HCT116 (cell line): ENCODE measurements around the gene IFITM5.

Source experiments
- EZH2 ChIP-seq: fragments of 200-600 bp; sonication (generic); IDR thresholded peaks from 2 replicates; pipeline ENCODE4 v1.6.1; 2017; ENCODE audit warnings: antibody characterized with exemption, mixed run types
- POLR2A ChIP-seq: IDR thresholded peaks from 2 replicates; pipeline ENCODE4 v1.7.0; 2011; ENCODE audit warnings: borderline replicate concordance; ENCODE audit not compliant: insufficient read depth, insufficient read length; ENCODE audit errors: extremely low read depth
- POLR2AphosphoS5 ChIP-seq: IDR thresholded peaks from 2 replicates; pipeline ENCODE4 v1.6.1; 2011; ENCODE audit warnings: mild to moderate bottlenecking, low read depth, low read length, moderate library complexity
- RAD21 ChIP-seq: IDR thresholded peaks from 2 replicates; pipeline ENCODE4 v1.6.1; 2012; ENCODE audit warnings: low read depth, mild to moderate bottlenecking
- REST ChIP-seq: IDR thresholded peaks from 2 replicates; pipeline ENCODE4 v1.6.1; 2012; ENCODE audit warnings: low read depth
- SIN3A ChIP-seq: IDR thresholded peaks from 2 replicates; pipeline ENCODE4 v1.6.1; 2012; ENCODE audit warnings: low read depth
- SP1 ChIP-seq: IDR thresholded peaks from 2 replicates; pipeline ENCODE4 v1.6.1; 2012; ENCODE audit warnings: low read depth
- TCF7L2 ChIP-seq: IDR thresholded peaks from 2 replicates; pipeline ENCODE4 v1.7.0; 2011; ENCODE audit warnings: borderline replicate concordance, inconsistent platforms; ENCODE audit not compliant: insufficient read depth, insufficient read length; ENCODE audit errors: extremely low read depth
- YY1 ChIP-seq: IDR thresholded peaks from 2 replicates; pipeline ENCODE4 v1.6.1; 2011; ENCODE audit warnings: low read length, low read depth, moderate library complexity, mild to moderate bottlenecking; ENCODE audit not compliant: insufficient replicate concordance; ENCODE audit errors: extremely low read depth
- ZBTB33 ChIP-seq: IDR thresholded peaks from 2 replicates; pipeline ENCODE4 v1.6.1; 2011; ENCODE audit warnings: mild to moderate bottlenecking, low read length, moderate library complexity; ENCODE audit not compliant: insufficient replicate concordance; ENCODE audit errors: extremely low read depth
- TF ChIP-seq, protein P1 (sequence below), 3 experiments: fragments of 200-600 bp in 1 of 3; sonication (generic) in 1 of 3; IDR thresholded peaks in 2 of 3; conservative IDR thresholded peaks in 1 of 3; 2 replicates each; pipeline ENCODE4 v1.5.1; 2012 to 2017; ENCODE audit warnings: low read depth in 2 of 3, low read length in 2 of 3, antibody characterized with exemption in 1 of 3, borderline replicate concordance in 1 of 3, control low read depth in 1 of 3, mild to moderate bottlenecking in 1 of 3, mixed read lengths in 1 of 3, mixed run types in 1 of 3, moderate library complexity in 1 of 3; ENCODE audit not compliant: insufficient read depth in 1 of 3
- TF ChIP-seq, protein P2 (sequence below): IDR thresholded peaks from 2 replicates; pipeline ENCODE4 v1.6.1; 2012

DNA sequence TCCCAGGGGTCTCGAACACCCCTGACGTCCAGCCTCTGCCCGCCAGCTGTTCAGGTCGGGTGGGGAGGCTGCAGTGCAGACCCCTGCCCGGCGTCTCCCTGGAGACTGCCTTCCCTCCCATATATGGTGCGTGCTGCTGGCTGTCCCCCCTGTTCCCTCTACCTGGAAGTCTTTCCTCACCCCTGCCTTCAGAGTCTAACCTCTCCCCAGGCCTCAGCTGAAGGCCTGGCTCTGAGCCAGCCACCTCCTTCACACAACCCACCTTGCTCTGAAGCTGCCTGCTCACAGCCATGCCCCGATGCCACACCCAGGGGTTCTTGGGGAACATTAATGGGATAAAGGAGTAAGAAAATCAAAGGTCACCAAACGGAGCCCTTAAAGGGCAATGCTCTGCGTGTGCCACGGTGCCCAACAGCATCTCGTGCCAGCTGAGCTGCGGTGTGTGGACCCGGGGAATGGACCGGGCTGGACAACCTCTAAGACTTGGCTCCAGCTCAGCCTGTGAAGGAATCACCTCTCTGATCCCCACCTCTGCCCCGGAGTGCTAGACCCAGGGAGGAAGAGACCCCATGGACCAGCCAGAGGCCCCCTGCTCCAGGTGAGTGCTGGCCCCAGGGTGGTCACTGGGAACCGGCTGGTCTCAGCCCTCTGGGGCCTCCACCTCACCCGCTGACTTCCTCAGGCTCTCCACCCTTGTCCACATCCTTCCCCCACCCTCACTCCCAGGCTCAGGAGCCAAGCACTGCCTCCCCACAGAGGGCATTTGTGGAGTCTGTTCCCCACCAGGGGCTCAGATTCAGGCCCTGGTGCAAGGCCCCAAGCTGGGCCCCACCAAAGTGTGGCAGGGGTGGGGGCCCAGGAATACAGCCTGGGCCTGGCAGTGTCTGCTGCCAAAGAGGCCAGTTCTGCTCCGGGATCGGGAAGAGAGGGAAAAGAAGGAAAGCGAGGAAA lies 21.1 kb downstream of the IFITM5 start, which contains the start of gene NLRP6:
- TF ChIP-seq ZBTB33 (no peak), RAD21 (no peak), POLR2A (no peak), POLR2AphosphoS5 (no peak), YY1 (no peak), SP1 (no peak), SIN3A (no peak), EZH2 (no peak), TCF7L2 (no peak), REST (no peak)
- TF ChIP-seq, protein P1, sequence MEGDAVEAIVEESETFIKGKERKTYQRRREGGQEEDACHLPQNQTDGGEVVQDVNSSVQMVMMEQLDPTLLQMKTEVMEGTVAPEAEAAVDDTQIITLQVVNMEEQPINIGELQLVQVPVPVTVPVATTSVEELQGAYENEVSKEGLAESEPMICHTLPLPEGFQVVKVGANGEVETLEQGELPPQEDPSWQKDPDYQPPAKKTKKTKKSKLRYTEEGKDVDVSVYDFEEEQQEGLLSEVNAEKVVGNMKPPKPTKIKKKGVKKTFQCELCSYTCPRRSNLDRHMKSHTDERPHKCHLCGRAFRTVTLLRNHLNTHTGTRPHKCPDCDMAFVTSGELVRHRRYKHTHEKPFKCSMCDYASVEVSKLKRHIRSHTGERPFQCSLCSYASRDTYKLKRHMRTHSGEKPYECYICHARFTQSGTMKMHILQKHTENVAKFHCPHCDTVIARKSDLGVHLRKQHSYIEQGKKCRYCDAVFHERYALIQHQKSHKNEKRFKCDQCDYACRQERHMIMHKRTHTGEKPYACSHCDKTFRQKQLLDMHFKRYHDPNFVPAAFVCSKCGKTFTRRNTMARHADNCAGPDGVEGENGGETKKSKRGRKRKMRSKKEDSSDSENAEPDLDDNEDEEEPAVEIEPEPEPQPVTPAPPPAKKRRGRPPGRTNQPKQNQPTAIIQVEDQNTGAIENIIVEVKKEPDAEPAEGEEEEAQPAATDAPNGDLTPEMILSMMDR (IDR thresholded peaks at IDR 0.05 in 2 of 3, conservative IDR thresholded peaks at IDR 0.05 in 1 of 3; ENCODE audit: borderline replicate concordance in 1 of 3, insufficient read depth in 1 of 3, low read depth in 2 of 3, low read length in 2 of 3) = no peak
- TF ChIP-seq, protein P2, sequence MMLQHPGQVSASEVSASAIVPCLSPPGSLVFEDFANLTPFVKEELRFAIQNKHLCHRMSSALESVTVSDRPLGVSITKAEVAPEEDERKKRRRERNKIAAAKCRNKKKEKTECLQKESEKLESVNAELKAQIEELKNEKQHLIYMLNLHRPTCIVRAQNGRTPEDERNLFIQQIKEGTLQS = no peak
